Thyroid gland (tissue), 4 donors: ENCODE data around the gene ELMO2. TPM values are rescaled to one million over a fixed set of nuclear protein-coding genes. Genes with fewer than 3 reads are reported as not detected.

Source experiments
- DNase-seq, 2 donors: peaks; one replicate each; pipeline ENCODE4 v3.0.0-alpha.2; 2019
- H3K27ac ChIP-seq, 3 donors: fragments of 200-600 bp; sonication (generic); 1 replicate in 2 of 3; 2 replicates in 1 of 3; pipeline ENCODE4 v1.5.1; 2016 to 2019; ENCODE audit warnings: mild to moderate bottlenecking in 1 of 3, moderate library complexity in 1 of 3
- H3K27me3 ChIP-seq: fragments of 200-600 bp; sonication (generic); one replicate; pipeline ENCODE4 v1.5.1; 2019
- H3K36me3 ChIP-seq, 2 donors: fragments of 200-600 bp; sonication (generic); one replicate each; pipeline ENCODE4 v1.5.1; 2016 to 2019
- H3K4me1 ChIP-seq, 2 donors: fragments of 200-600 bp; sonication (generic); one replicate each; pipeline ENCODE4 v1.5.1; 2017 to 2019
- H3K4me3 ChIP-seq, 3 donors: fragments of 200-600 bp; sonication (generic); replicated peaks in 1 of 3; 1 replicate in 2 of 3; 2 replicates in 1 of 3; pipeline ENCODE4 v1.5.1; 2016; ENCODE audit warnings: mild to moderate bottlenecking in 1 of 3
- H3K9me3 ChIP-seq: fragments of 200-600 bp; sonication (generic); one replicate; pipeline ENCODE4 v1.5.1; 2017
- CTCF ChIP-seq, 6 experiments: fragments of 200-600 bp in 3 of 6; fragments of 450-650 bp in 3 of 6; sonication (generic) in 3 of 6; IDR thresholded peaks; one replicate each; pipeline ENCODE4 v1.5.1; 2016 to 2019; ENCODE audit warnings: antibody characterized with exemption in 6 of 6, mild to moderate bottlenecking in 2 of 6, inconsistent platforms in 1 of 6, moderate library complexity in 1 of 6
- POLR2A ChIP-seq, 2 donors: fragments of 450-650 bp; IDR thresholded peaks; one replicate each; pipeline ENCODE4 v1.6.1; 2017; ENCODE audit warnings: antibody characterized with exemption in 2 of 2, mild to moderate bottlenecking in 2 of 2, moderate library complexity in 1 of 2
- WGBS, 2 donors: methylation state at CpG; one replicate each; pipeline ENCODE4 v1.1.5; 2017; 5-methylcytosine and 5-hydroxymethylcytosine counted together
- intact Hi-C: fragments of 100-400 bp; cut with DNase I; formaldehyde crosslinking; loops from one replicate; pipeline ENCODE4 v1.15.1; 2023
- total RNA-seq, 4 donors: library from RNA; depleted of rRNA; stranded (reverse); fragments of >200 nt; gene quantifications; one replicate each; pipeline ENCODE4 v1.2.3, GENCODE V29; 2016

The ELMO2 gene, protein sequence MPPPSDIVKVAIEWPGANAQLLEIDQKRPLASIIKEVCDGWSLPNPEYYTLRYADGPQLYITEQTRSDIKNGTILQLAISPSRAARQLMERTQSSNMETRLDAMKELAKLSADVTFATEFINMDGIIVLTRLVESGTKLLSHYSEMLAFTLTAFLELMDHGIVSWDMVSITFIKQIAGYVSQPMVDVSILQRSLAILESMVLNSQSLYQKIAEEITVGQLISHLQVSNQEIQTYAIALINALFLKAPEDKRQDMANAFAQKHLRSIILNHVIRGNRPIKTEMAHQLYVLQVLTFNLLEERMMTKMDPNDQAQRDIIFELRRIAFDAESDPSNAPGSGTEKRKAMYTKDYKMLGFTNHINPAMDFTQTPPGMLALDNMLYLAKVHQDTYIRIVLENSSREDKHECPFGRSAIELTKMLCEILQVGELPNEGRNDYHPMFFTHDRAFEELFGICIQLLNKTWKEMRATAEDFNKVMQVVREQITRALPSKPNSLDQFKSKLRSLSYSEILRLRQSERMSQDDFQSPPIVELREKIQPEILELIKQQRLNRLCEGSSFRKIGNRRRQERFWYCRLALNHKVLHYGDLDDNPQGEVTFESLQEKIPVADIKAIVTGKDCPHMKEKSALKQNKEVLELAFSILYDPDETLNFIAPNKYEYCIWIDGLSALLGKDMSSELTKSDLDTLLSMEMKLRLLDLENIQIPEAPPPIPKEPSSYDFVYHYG
- total RNA-seq: 10 to 100 TPM; 47.0 to 60.6 (median 54.6) TPM

GRCh38 chr20:46406200-46406985 lies at the start of gene ELMO2:
Gene ELMO2 (minus strand): TSS chr20:46406615. CDS start chr20:46394482, 12,133 bp downstream.
- H3K36me3 ChIP-seq: no peaks in the 10 kb centered on the region
- peaks cover 36 to 54% of the 10 kb centered on the region in 2 donors for H3K4me1 ChIP-seq
- no peaks in the 10 kb centered on the region for H3K27me3 ChIP-seq
- no peaks in the 10 kb centered on the region for H3K9me3 ChIP-seq
- peak within 1 kb of the TSS; percentile 75 to 90 (median 88) for H3K27ac ChIP-seq
- H3K4me3 ChIP-seq: peak within 1 kb of the TSS; percentile 27 to 88 (median 66)
- peak; percentile 100 for DNase-seq
- TF ChIP-seq CTCF (IDR thresholded peaks at IDR 0.05) (peak in 1 of 6 experiments; percentile 15), POLR2A (IDR thresholded peaks at IDR 0.05) (peak; percentile 47 to 70)
- WGBS, 2 donors: 0 to 1% methylated on average over 27 to 44 of the region's 60 CpGs
- intact Hi-C loops: no loop called here

DNA sequence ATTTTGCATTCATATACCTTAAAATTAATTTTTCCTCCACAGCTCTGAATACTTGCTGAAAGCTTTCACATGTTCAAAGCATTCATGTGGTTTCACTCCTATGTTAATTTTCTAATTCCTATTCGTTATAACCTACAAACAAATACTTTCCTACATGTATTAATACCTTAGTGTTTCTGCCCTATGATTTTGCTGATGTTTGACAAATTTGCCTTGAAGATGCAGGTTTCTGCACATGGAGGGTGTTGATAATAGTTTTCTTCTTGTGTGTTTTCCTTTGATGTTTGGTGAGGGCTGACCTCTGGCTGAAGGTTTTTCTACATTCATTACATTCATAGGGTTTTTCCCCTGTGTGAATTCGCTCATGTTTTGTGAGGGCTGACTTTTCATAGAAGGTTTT lies 49.3 kb upstream of the ELMO2 start:
- Histone ChIP-seq H3K4me1 (peaks cover 0 to 4% of the 10 kb centered on the region in 2 donors), H3K4me3 (no peak overlapping the region), H3K36me3 (no peaks in the 10 kb centered on the region), H3K9me3 (no peaks in the 10 kb centered on the region), H3K27ac (no peak overlapping the region), H3K27me3 (no peaks in the 10 kb centered on the region)
- intact Hi-C loops: no loop called here
- DNase-seq: no peak
- TF ChIP-seq POLR2A (IDR thresholded peaks at IDR 0.05) (no peak), CTCF (IDR thresholded peaks at IDR 0.05) (no peak)
- WGBS, 2 donors: 91 to 94% methylated on average over 2 of the region's 2 CpGs

DNA sequence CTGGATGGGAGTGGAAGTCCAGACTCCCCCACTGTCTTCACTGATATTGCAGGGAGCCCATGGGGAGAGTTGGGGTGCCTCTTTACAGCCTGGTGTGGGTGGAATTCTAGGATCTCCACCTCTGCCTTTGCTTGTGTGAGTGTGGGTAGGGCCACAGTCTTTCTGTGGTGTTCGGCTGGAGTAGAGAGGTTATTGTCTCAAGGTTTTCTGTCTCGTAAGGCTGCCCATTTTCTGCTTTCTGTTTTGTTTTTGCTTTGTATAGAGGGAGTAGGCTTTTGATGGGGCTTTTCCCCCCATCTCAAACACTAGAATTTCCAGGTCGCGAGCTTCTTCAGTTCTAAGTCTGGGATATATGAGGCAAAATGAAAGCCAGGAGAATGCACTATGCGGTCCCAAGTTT lies 40.4 kb upstream of the ELMO2 start:
- H3K27ac ChIP-seq: no peak overlapping the region
- no peak overlapping the region for H3K4me3 ChIP-seq
- no peaks in the 10 kb centered on the region for H3K4me1 ChIP-seq
- TF ChIP-seq CTCF (IDR thresholded peaks at IDR 0.05) (no peak), POLR2A (IDR thresholded peaks at IDR 0.05) (no peak)
- H3K27me3 ChIP-seq: no peaks in the 10 kb centered on the region
- DNase-seq: no peak
- intact Hi-C loops: no loop called here
- WGBS, 2 donors: 95% methylated on average over 5 of the region's 5 CpGs
- no peaks in the 10 kb centered on the region for H3K36me3 ChIP-seq
- no peaks in the 10 kb centered on the region for H3K9me3 ChIP-seq

- Histone ChIP-seq H3K36me3 (no peaks in the 10 kb centered on the region), H3K9me3 (no peaks in the 10 kb centered on the region)
These were observed 33.4 kb upstream of the ELMO2 start for GRCh38 chr20:46439837-46440236.

More at GRCh38 chr20:46439837-46440236, 33.4 kb upstream of the ELMO2 start:
- Histone ChIP-seq H3K4me1 (no peaks in the 10 kb centered on the region), H3K4me3 (no peak overlapping the region), H3K27ac (no peak overlapping the region), H3K27me3 (no peaks in the 10 kb centered on the region)
- DNase-seq: no peak
- intact Hi-C loops: no loop called here
- TF ChIP-seq POLR2A (IDR thresholded peaks at IDR 0.05) (no peak), CTCF (IDR thresholded peaks at IDR 0.05) (no peak)
- WGBS, 2 donors: 82 to 96% methylated on average over 4 of the region's 4 CpGs
